Stimulated activated CD4-positive, alpha-beta T cell treated with anti-CD3 and anti-CD28 coated beads, Interleukin-12 subunit alpha, Interleukin-12 subunit beta, amount 100 ng/mL, for 48 hours (primary cell): Measurements from ENCODE around the gene ABCF3.

ENCODE experiments used
- DNase-seq, 3 donors: peaks; one replicate each; pipeline ENCODE4 v3.0.0-alpha.2; 2020; ENCODE audit warnings: low read depth in 2 of 3, low spot score in 1 of 3

The ABCF3 gene

DNA sequence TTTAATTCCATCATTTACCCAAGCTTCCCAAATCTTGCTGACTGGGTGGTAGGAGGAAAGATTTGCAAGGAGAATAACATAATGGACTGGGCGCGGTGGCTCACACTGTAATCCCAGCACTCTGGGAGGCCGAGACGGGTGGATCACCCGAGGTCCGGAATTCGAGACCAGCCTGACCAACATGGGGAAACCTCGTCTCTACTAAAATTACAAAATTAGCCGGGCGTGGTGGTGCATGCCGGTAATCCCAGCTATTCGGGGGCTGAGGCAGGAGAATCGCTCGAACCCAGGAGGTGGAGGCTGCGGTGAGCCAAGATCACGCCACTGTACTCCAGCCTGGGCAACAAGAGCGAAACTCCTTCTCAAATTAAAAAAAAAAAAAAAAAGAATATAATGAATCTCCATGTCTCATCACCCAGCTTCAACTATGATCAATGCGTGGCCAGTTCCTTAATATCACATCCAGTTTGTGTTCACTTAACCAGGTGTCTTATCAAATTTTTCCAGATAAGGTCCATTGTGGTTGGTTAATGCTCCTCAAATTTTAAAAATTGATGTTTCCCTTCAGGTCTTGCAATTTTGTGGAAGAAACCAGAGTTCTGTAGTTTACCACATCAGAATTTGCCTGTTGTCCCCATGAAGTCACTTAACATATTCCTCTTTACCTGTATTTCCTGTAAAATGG lies 1.3 kb upstream of the ABCF3 start:
- no peak for DNase-seq

GRCh38 chr3:184185461-184186183 lies 377 bp upstream of the ABCF3 start:
- DNase-seq = peak; percentile 94 to 99 (median 98)

DNA sequence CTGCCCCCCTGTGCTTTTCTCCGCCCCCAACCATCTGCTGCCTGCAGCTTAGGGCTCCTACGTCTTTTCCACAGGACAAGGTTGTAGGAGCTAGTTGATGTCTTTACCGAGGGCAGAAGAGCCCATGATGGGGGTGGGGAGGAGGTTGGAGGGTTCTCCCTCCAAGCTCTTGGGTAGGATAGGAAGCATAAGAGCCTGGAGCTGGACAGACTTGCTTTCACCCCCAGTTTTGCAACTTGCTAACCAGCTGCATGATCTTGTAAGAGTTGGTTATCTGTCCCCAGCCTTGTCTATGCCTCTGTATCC lies 856 bp downstream of the ABCF3 start:
- no peak for DNase-seq

DNA sequence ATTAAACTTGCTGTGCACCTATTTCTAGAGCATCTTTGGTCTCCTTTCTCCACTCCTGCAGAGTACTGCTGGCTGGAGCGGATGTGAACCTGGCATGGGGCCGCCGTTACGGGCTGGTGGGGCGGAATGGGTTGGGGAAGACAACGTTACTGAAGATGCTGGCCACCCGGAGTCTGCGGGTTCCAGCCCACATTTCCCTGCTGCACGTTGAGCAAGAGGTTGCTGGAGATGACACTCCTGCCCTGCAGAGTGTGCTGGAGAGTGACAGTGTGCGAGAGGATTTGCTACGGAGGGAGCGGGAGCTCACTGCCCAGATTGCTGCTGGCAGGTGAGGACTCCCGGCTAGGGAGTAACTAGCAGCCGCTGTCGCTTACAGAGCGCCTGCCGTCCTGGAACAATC lies 2.1 kb downstream of the ABCF3 start:
- DNase-seq = no peak

DNA sequence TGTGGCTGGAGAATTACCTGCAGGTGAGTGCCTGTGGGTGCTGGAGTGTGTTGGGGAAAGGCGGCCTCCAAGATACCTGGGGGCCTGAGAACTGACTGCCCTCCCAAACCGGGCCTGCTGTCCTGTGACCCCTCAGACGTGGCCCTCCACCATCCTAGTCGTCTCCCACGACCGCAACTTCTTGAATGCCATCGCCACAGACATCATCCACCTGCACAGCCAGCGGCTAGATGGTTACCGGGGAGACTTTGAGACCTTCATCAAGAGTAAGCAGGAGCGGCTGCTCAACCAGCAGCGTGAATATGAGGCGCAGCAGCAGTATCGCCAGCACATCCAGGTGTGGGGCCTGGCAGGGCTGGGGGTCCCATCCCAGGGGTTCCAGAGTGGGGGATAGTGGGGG lies 3.4 kb downstream of the ABCF3 start:
- no peak for DNase-seq

DNA sequence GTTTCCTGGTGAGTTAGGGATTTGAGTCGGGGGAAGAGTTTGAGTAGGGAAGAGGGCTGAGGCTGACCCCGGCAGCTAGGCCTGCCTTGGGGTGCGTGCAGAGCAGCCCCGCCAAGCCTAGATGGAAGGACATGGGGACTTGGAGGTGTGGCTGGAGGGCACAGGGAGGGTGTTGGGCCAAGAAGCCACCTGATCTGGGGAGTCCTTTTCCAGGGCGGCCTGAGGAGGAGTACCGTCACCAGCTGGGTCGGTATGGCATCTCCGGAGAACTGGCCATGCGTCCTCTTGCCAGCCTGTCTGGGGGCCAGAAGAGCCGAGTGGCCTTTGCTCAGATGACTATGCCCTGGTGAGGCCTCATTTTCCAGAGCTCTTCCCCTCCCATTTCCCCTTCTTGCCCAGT lies 6.9 kb downstream of the ABCF3 start:
- DNase-seq = no peak

- DNase-seq = no peak
These were observed 8.1 kb downstream of the ABCF3 start for GRCh38 chr3:184193991-184194539.

- DNase-seq = no peak
These were observed 10.5 kb downstream of the ABCF3 start for GRCh38 chr3:184196536-184196935.

GRCh38 chr3:184198509-184198908 lies 12.5 kb downstream of the ABCF3 start:
- DNase-seq = no peak

DNA sequence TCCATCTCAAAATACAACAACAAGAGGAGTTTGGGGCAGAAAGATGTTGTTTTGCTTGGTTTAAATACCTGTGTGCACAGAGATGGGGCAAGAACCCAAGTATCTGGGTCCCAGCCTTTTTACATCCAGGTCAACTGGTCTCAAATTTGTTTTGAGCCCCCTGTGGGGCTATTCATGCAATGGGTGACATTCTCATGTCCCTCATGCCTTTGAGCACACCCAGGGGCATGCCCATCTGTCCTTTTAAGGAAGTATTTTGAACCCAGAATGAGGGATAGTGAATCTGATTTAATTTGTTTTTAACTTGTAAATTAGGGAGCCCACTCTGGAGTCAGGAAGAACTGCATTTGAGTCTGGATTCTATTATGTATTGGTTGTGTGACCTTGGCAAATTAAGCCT lies 14.8 kb downstream of the ABCF3 start:
- DNase-seq = no peak

- no peak for DNase-seq
These were observed 17.5 kb downstream of the ABCF3 start for GRCh38 chr3:184203526-184203925.

DNA sequence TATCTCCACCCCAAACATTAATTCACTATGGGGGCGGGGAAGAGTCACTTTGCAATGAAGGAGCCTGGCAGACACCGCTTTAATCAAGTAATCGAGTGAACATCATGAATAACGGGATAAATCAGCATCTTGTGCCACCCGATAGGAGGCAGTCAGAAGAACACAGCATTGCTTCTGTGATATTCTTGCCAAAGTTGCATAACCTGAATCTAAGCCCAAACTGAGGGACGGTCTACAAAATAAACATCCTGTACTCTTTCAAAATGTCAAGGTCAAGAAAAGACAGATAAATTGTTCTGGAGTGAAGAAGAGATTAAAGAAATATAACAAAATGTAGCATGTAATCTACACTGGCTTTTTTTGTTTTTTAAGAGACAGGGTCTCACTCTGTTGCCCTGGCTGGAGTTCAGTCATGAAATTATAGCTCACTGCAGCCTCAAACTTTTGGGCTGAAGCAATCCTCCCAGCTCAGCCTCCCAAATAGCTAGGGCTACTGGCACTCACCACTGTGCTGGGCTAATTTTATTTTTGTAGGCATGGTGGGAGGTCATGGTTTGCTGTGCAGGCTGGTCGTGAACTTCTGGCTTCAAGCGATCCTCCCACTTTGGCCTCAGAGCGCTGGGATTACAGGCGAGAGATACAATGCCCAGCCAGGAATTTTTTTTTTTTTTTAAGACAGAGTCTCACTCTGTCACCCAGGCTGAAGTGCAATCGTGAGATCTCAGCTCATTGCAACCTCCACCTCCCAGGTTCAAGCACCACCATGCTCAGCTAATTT lies 23.3 kb downstream of the ABCF3 start:
- no peak for DNase-seq

- no peak for DNase-seq
These were observed 25.3 kb downstream of the ABCF3 start for GRCh38 chr3:184211297-184211696.

DNA sequence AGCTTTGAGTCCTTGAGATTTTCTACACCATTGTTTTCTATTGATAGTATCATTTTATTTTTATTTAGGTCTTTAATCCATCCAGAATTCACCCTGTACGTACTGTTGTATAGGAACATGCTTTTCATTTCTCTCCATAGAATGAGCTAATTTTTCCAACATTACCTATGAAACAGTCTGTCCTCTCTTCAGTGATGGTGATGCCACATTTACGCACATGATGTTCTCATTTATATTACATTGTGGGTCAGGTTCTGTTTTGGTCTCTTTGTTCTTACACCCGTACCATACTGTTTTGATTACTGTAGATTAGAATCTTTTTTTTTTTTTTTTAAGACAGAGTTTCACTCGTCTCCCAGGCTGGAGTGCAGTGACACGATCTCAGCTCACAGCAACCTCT lies 25.7 kb downstream of the ABCF3 start:
- DNase-seq = no peak

- DNase-seq = no peak
These were observed 32.8 kb downstream of the ABCF3 start for GRCh38 chr3:184218814-184219213.

DNA sequence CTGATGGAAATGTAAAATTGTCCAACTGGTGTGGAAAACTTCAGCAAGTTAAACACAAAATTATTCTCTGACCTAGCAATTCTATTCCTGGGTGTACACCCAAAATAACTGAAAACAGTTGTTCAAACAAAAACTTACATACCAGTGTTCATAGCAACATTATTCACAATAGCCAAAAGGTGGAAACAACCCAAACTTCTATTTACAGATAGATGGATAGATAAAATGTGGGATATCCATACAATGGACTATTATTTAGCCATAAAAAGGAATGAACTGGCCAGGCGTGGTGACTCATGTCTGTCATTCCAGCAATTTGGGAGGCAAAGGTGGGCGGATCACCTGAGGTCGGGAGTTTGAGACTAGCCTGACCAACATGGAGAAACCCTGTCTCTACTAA lies 36.5 kb downstream of the ABCF3 start:
- no peak for DNase-seq

DNA sequence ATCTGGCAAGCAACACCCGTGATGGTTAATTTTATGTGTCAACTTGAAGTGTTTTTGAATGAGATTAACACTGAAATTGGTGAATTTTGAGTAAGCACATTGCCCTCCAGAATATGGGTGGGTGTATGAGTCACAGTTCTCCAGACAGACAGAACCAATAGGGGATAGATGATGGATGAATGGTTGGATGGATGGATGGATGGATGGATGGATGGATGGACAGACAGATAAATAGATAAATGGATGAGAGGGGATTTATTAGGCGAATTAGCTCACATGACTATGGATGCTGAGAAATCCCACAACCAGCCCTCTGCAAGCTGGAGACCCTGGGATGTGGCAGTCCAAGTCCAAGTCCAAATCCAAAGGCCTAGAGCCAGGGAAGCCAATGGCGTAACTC lies 37.9 kb downstream of the ABCF3 start:
- no peak for DNase-seq

DNA sequence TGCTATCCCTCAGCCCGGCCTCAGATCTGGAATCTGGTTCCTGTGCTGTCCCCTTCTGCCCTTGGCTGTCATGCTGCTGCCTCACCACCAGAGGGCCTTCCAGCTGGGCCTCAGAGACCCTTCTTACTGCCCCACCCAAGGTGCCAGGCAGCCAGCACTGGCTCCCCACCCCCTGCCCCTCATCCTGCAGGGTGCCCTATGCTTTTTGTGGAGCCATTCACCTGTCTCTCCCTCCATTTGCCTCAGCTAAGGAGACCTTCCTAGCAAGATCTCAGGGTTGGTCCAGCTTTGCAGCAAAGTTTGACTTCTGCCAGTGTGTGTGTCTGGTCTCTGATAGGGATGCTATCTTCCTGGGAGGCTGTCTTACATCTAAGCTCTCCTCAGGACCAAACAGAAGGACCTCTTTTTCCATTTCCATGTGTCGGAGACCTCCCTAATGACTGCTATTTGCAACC lies 41.5 kb downstream of the ABCF3 start:
- DNase-seq = peak in 2 of 3 donors; percentile 45 to 51

GRCh38 chr3:184228376-184229137 lies 42.6 kb downstream of the ABCF3 start:
- no peak for DNase-seq

DNA sequence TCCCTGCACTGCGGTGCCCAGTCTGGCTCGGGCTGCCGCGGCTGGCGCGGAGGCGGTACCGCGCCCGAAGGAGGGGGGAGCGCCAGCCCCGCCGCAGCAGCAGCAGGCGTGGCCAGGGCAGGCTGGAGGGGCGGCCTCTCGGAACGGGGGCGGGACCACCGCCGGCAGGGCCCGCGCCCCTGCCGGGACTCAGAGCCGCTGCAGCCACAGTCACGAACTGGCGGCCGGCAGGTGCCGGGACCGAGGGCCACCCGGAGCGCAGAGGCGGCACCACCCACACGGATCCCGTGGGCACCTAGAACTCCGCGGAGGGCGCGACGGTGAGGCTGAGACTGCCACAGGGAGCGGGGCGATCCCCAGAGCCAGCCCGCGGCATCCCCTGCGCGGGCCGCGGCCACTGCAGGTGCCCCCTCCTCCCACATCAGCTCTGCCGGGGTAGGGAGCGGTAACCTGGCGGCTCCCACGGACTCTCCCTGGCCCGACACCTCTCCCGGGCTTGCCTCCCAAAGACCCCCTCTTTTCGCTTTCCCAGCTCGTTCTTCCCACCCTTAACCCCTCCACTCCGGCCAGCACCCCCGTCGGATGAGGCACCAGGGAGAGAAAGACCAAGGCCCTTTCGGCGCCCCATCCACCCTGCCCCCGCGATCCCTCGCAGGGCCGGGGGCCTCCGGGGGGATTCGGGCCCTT lies 43.5 kb downstream of the ABCF3 start, which contains the start of gene VWA5B2:
Gene VWA5B2, plus strand, starts transcription at position 192 of the 687 bp plus-strand sequence. CDS start 944 bp downstream, outside the sequence.
- peak; percentile 31 to 55 (median 39) for DNase-seq
